ENCODE results near the gene SLCO6A1.

The SLCO6A1 gene

GRCh38 chr5:102451082-102451481 lies 47.7 kb downstream of the SLCO6A1 start:
- no peak for DNase-seq

- DNase-seq: no peak
Observed at GRCh38 chr5:102450313-102450990, 48.3 kb downstream of the SLCO6A1 start.

GRCh38 chr5:102433473-102433872 lies 65.3 kb downstream of the SLCO6A1 start:
- DNase-seq: no peak

- no peak for DNase-seq
Observed at GRCh38 chr5:102421647-102422046, 77.2 kb downstream of the SLCO6A1 start.

GRCh38 chr5:102418531-102418930 lies 80.3 kb downstream of the SLCO6A1 start:
- DNase-seq: no peak

GRCh38 chr5:102414448-102414847 lies 84.4 kb downstream of the SLCO6A1 start:
- no peak for DNase-seq

GRCh38 chr5:102388235-102388634 lies 110.6 kb downstream of the SLCO6A1 start:
- no peak for DNase-seq

GRCh38 chr5:102385365-102385764 lies 113.4 kb downstream of the SLCO6A1 start:
- DNase-seq: no peak

- no peak for DNase-seq
Observed at GRCh38 chr5:102380174-102380573, 118.6 kb downstream of the SLCO6A1 start.

GRCh38 chr5:102375876-102376275 lies 122.9 kb downstream of the SLCO6A1 start:
- no peak for DNase-seq

GRCh38 chr5:102375272-102375671 lies 123.5 kb downstream of the SLCO6A1 start:
- no peak for DNase-seq

- no peak for DNase-seq
Observed at GRCh38 chr5:102368392-102368791, 130.4 kb downstream of the SLCO6A1 start.

- no peak for DNase-seq
Observed at GRCh38 chr5:102341681-102342288, 157.0 kb downstream of the SLCO6A1 start.

GRCh38 chr5:102324714-102325113 lies 174.1 kb downstream of the SLCO6A1 start:
- DNase-seq: no peak
